Lung (tissue), 12 donors: ENCODE results near the gene PRXL2A. TPM values are rescaled to one million over a fixed set of nuclear protein-coding genes. Genes with fewer than 3 reads are reported as not detected.

Experiments
- ATAC-seq: fragments of 200-7000 bp; cut with Tn5 transposase; one replicate; pipeline ENCODE4 v1.9.1; 2020; ENCODE audit warnings: moderate number of reproducible peaks; ENCODE audit not compliant: insufficient read depth, low FRiP score
- DNase-seq, 3 donors: peaks; one replicate each; pipeline ENCODE4 v3.0.0-alpha.2; 2013 to 2017
- H3K27ac ChIP-seq, 2 donors: one replicate each; pipeline ENCODE4 v1.5.1; 2013; ENCODE audit warnings: mild to moderate bottlenecking in 2 of 2, moderate library complexity in 2 of 2, control low read depth in 1 of 2, inconsistent platforms in 1 of 2, low read depth in 1 of 2, low read length in 1 of 2
- H3K27me3 ChIP-seq, 3 donors: one replicate each; pipeline ENCODE4 v1.5.1; 2013; ENCODE audit warnings: low read length in 2 of 3; ENCODE audit not compliant: control insufficient read depth in 3 of 3, insufficient read depth in 3 of 3
- H3K36me3 ChIP-seq, 4 donors: one replicate each; pipeline ENCODE4 v1.5.1; 2013; ENCODE audit warnings: low read length in 4 of 4, mild to moderate bottlenecking in 1 of 4, moderate library complexity in 1 of 4; ENCODE audit not compliant: control insufficient read depth in 4 of 4, insufficient read depth in 4 of 4
- H3K4me1 ChIP-seq, 5 donors: one replicate each; pipeline ENCODE4 v1.5.1; 2013; ENCODE audit warnings: low read length in 5 of 5, mild to moderate bottlenecking in 2 of 5, moderate library complexity in 1 of 5; ENCODE audit not compliant: control insufficient read depth in 5 of 5, insufficient read depth in 5 of 5
- H3K4me3 ChIP-seq: one replicate; pipeline ENCODE4 v1.5.1; 2013; ENCODE audit warnings: mild to moderate bottlenecking, control low read depth, moderate library complexity
- H3K9ac ChIP-seq, 2 donors: one replicate each; pipeline ENCODE4 v1.5.1; 2013; ENCODE audit warnings: low read length in 2 of 2, control low read depth in 1 of 2; ENCODE audit not compliant: insufficient read depth in 1 of 2
- H3K9me3 ChIP-seq, 4 donors: one replicate each; pipeline ENCODE4 v1.5.1; 2013; ENCODE audit warnings: low read length in 3 of 4, mild to moderate bottlenecking in 1 of 4, moderate library complexity in 1 of 4; ENCODE audit not compliant: control insufficient read depth in 4 of 4, insufficient read depth in 3 of 4
- WGBS, 2 donors: extraction: QIAGEN DNeasy Blood & Tissue Kit; methylation state at CpG; one replicate each; pipeline ENCODE4 v1.1.7; 2013; 5-methylcytosine and 5-hydroxymethylcytosine counted together
- polyA plus RNA-seq, 2 donors: library from polyadenylated mRNA; stranded (reverse); fragments of 200-250 nt; gene quantifications; one replicate each; pipeline ENCODE4 v1.2.1, GENCODE V29; 2013
- total RNA-seq, 2 donors: library from RNA; depleted of rRNA in 1 of 2; stranded (reverse); fragments of >200 nt in 1 of 2; gene quantifications; one replicate each; pipeline ENCODE4 v1.2.1, GENCODE V29; 2014 to 2021
- TF ChIP-seq, protein P1 (sequence below): IDR thresholded peaks from 2 replicates; pipeline ENCODE4 v1.5.1; 2012; ENCODE audit warnings: mild to moderate bottlenecking; ENCODE audit errors: control extremely low read depth, extremely low read depth
- donor health status: control.
- donor health status: control.
- donor health status: Bipolar disorder and iron deficiency.
- donor health status: healthy.
- donor health status: DM: yes; HTN: yes; CAD: no.

Gene PRXL2A
- total and polyA plus RNA-seq, 4 donors: 18.2 to 59.5 (median 37.0) TPM

DNA sequence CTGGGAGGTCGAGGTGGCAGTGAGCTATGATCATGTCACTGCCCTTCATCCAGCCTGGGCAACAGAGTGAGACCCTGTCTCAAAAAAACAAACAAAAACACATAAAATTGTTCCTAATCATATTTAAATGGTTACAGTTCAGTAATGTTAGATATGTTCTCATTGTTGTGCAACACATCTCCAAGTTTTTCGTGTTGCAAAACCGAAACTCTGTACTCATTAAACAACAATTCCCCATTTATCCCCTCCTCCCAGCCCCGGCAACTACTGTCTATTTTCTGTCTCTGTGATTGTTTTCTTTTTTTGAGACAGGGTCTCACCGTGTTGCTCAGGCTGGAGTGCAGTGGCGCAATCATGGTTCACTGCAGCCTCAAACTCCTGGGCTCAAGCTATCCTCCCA is 16.1 kb upstream of the PRXL2A start:
- Histone ChIP-seq H3K9ac (peak overlapping the region in 1 of 2 donors; percentile 47), H3K9me3 (no peaks in the 10 kb centered on the region), H3K27ac (no peak overlapping the region), H3K4me1 (peaks cover 0 to 8% (median 0%) of the 10 kb centered on the region in 5 donors), H3K4me3 (no peak overlapping the region), H3K27me3 (no peaks in the 10 kb centered on the region), H3K36me3 (no peaks in the 10 kb centered on the region)
- DNase-seq (peak in 2 of 3 donors; percentile 62 to 83), ATAC-seq (no peak)
- WGBS, 2 donors: 49 to 64% methylated on average over 6 of the region's 6 CpGs
- TF ChIP-seq, protein P1, sequence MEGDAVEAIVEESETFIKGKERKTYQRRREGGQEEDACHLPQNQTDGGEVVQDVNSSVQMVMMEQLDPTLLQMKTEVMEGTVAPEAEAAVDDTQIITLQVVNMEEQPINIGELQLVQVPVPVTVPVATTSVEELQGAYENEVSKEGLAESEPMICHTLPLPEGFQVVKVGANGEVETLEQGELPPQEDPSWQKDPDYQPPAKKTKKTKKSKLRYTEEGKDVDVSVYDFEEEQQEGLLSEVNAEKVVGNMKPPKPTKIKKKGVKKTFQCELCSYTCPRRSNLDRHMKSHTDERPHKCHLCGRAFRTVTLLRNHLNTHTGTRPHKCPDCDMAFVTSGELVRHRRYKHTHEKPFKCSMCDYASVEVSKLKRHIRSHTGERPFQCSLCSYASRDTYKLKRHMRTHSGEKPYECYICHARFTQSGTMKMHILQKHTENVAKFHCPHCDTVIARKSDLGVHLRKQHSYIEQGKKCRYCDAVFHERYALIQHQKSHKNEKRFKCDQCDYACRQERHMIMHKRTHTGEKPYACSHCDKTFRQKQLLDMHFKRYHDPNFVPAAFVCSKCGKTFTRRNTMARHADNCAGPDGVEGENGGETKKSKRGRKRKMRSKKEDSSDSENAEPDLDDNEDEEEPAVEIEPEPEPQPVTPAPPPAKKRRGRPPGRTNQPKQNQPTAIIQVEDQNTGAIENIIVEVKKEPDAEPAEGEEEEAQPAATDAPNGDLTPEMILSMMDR: no peak

DNA sequence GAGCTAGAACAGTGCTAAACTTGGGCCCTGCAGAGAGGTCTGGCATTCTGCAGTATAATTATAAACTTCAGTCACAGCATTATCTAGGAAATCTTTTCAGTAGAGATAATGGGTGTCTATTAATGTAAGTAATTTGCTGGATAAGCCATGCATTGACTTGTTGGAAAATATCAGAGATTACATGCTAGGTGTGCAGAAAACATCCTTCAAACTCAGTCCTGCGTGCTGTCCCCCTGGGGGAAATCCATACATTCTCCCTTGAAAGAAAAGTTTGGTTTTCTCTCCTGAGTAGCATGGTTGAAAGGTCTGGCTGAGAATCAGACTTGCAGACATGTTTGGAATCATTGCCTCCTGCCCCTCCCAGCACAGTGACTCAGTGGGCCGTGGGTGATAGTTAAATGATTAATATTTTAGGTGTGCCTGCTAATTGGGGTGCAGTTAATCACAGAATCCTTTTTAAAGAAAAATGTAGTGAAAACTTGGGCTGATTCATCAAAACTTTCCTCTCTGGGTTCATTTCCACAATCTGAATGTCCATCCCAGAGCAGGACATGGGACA is 13.9 kb upstream of the PRXL2A start:
- H3K27ac ChIP-seq: no peak overlapping the region
- TF ChIP-seq, protein P1: no peak
- peaks cover 0 to 4% (median 0%) of the 10 kb centered on the region in 5 donors for H3K4me1 ChIP-seq
- H3K9me3 ChIP-seq: no peaks in the 10 kb centered on the region
- no peak for DNase-seq
- ATAC-seq: no peak
- H3K36me3 ChIP-seq: no peaks in the 10 kb centered on the region
- 71 to 89% methylated on average over 2 of the region's 2 CpGs for WGBS, 2 donors
- no peak overlapping the region for H3K9ac ChIP-seq
- H3K4me3 ChIP-seq: no peak overlapping the region
- no peaks in the 10 kb centered on the region for H3K27me3 ChIP-seq

DNA sequence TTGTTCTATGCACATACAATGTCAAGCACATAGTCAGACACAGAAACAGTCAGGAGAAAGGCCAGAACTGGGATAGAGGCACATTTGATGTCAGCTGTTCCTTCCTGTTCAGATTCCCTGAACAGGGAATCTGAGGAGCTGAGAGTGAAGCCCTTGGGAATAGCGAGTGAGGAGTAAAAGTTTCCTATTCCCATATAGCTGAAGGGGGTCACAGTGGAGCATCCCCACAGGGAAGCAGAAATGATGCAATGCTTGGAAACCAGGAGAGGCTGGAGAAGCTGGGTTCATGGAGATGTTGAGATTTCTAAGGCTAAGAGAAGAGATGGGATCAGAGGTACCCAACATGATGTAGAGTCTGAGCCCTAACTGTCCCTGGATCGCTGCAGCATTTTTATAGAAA is 11.3 kb upstream of the PRXL2A start:
- no peak for DNase-seq
- 89 to 93% methylated on average over 2 of the region's 2 CpGs for WGBS, 2 donors
- Histone ChIP-seq H3K4me1 (peaks cover 0 to 4% (median 0%) of the 10 kb centered on the region in 5 donors), H3K4me3 (no peak overlapping the region), H3K9ac (no peak overlapping the region), H3K9me3 (no peaks in the 10 kb centered on the region), H3K36me3 (no peaks in the 10 kb centered on the region), H3K27ac (no peak overlapping the region), H3K27me3 (no peaks in the 10 kb centered on the region)
- TF ChIP-seq, protein P1: no peak
- ATAC-seq: no peak

DNA sequence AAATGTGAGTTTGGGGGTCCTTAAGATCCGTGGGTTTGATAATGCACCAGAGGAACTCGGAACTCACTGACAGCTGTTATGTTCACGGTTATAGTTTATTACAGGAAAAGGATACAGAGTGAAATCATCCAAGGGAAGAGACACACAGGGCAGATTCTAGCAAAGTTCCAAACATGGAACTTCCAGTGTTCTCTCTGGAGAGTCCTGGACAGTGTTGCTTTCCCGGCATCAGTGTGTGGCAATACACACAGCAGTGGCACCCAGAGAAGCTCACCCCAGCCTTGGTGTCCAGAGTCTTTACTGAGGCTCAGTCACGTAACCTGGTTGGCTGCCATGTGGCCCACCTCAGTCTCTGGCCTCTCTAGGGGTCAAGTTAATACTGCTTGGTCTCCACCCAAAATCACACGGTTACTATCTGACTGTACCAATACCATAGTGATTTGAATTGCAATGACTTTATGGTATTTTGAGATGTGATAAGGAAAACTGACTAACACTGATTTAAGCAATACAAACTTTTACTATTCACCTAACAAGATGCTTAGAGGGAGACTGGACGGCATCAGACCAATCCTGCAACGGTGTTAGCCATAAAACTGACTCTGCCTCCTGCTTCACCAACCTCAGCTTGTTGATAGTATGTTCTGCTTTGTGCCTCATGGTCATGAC is 8.1 kb upstream of the PRXL2A start:
- no peak for ATAC-seq
- no peak for DNase-seq
- no peak overlapping the region for H3K4me3 ChIP-seq
- WGBS, 2 donors: 72 to 73% methylated on average over 8 of the region's 8 CpGs
- H3K9me3 ChIP-seq: no peaks in the 10 kb centered on the region
- no peak overlapping the region for H3K27ac ChIP-seq
- peaks cover 0 to 2% (median 0%) of the 10 kb centered on the region in 5 donors for H3K4me1 ChIP-seq
- H3K9ac ChIP-seq: no peak overlapping the region
- H3K27me3 ChIP-seq: no peaks in the 10 kb centered on the region
- TF ChIP-seq, protein P1: no peak
- H3K36me3 ChIP-seq: no peaks in the 10 kb centered on the region
